Activated T-cell treated with anti-CD3 and anti-CD28 coated beads for 24 hours (primary cell): ENCODE measurements around the gene SMPD2.

Experiments used
- DNase-seq: peaks from one replicate; pipeline ENCODE4 v3.0.0-alpha.2; 2020; ENCODE audit warnings: low read depth

Gene SMPD2

DNA sequence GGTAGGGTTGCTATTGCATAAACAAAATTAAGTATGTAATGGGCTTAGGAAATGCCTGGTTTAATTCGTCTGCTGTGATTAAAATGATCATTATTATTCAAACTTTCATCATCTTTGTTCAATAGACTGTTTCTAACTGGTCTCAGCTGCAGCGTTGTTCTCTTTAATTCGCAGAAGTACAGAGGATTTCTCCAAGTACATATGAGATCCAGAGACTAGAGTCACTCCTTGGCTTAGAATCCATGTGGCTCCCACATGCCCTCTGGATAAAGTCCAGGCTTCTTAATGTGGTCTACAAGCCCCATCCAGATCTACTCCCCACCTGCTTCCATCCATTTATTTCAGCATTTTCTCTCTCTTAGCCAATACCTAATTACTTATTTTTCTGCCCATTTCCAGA is 43.6 kb downstream of the SMPD2 start:
- no peak for DNase-seq

DNA sequence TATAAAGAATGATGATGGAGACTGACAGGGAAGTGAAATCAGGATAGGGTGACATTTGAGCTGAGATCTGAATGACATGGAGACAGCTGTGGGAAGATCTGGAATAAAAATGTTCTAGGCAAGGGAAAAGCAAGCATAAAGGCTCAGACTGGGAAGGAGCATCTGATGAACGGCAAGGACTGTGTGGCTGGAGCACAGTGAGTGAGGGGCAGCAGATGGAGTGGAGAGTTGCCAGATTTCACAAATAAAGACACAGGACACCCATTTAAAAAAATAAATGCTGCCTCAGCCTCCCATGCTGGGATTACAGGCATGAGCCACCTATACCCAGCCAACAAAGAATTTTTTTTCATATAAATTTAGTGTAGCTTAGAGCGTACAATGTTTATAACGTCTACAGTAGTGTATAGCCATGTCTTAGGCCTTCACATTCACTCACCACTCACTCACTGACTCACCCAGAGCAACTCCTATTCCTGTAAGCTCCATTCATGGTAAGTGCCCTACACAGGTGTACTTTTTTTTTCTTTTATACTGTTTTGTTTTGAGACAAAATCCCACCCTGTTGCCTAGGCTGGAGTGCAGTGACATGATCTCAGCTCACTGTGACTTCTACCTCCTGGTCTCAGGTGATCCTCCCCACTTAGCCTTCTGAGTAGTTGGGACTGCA is 44.9 kb downstream of the SMPD2 start:
- no peak for DNase-seq

DNA sequence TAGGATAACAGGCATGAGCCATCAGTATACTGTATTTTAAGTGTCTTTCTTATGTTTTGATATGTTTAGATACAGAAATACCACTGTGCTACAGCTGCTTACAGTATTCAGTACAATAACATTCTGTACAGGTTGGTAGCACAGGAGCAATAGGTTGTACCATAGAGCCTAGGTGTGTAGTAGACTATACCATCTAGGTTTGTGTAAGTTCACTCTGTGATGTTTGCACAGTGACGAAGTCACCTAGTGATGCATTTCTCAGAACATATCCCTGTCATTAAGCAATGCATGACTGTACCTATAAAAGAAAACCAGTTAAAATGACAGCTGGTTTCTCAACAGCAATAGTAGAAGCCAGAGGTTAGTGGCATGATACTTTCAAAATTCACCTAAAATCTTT is 45.5 kb downstream of the SMPD2 start:
- no peak for DNase-seq

DNA sequence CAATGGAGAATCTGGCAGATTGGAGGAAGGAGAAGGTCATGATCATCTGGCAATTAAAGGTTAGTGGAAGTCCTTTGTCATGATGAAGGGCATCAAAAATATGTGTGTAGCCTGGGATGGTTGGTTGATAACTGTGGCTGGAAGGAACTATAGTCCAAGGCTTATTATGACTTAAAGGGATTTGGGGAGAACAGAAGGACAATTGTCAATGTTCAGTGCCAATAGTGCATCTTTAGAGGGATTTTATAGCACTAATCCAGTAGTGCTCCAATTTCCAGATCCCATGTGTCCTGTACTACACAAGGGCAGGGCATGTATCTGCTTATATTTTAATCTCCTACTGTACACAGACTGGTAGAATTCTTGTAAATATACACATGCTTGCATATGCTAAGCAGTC is 47.5 kb downstream of the SMPD2 start:
- DNase-seq, result no peak

DNA sequence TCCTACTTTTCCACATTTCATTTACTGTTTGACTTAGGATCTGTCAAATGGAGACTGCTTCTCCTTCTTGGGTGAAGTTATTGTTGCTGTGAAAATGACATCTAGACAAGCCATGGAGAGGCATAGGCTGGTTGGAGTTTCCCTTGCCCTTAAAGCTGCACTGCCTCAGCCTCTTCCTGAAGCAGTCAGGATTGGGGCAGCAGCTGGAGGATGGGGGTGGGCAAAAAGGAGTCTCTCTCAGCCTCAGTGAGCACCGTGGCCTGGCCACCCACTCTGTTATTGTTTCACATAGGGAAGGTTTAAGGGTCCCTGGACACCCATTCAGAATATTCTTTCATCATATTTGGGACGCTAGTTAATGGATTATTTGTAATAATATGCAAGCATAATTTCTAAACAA is 50.2 kb downstream of the SMPD2 start:
- DNase-seq, result no peak

DNA sequence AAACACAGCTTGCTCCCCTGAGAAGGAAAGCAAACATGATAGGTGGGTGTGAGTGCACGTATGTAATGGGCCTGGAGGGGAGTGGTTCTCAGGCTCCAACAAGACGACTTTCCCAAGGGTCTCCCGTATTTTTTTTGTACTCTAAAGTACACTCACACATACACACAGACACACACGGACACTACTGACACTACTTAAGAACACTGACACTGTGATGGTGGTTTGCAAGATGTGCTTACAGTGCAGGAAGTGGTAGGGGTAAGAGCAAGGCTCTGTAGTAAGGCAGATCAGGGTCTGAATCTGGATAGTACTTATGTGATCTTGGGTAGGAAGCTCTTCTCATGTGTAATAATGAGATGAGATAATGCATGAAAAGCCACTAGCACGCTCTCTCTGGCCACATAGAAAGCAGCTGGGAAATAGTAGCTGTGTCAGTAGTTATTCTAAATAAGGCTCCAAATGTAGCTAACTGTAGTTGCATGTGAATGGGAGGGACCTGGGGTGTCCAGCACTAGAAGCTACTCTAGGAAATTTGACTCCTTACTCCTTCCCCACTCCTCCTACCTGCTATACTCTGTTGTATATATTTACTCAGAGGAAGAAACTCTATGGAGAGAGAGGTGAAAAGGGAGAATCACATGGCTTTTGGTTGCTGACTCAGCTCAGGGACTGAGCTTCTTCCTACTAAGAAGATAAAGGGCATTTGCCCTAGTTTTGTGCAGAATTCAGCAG is 50.8 kb downstream of the SMPD2 start:
- no peak for DNase-seq
